ENCODE results near the gene TRAPPC14. TPM values are rescaled to one million over a fixed set of nuclear protein-coding genes. Genes with fewer than 3 reads are reported as not detected.

Gene TRAPPC14
- total and polyA plus RNA-seq, 2 of the 13 experiments (the other 11 are each of a cell fraction or from before 2014, with no cell fraction given), result 4.7 to 9.6 TPM

GRCh38 chr7:100122067-100122466, 36.5 kb downstream of the TRAPPC14 start (continued):
- no peak for TF ChIP-seq NR2F6 (IDR thresholded peaks at IDR 0.05)
- TF ChIP-seq NR2F6 (CRISPR knock-in tag; IDR thresholded peaks at IDR 0.05), result peak; percentile 49; the same call in 1 of the 2 replicates
- peak; percentile 54; the same call in 1 of the 2 replicates for TF ChIP-seq ARNT2 (CRISPR knock-in tag; IDR thresholded peaks at IDR 0.05; ENCODE audit: low read depth)
- peak; percentile 60 for TF ChIP-seq TBX2 (CRISPR knock-in tag; IDR thresholded peaks at IDR 0.05; ENCODE audit: borderline replicate concordance)
- no peak for TF ChIP-seq ZNF337 (CRISPR knock-in tag; IDR thresholded peaks at IDR 0.05; ENCODE audit: borderline replicate concordance, low read depth)
- no peak for TF ChIP-seq ZNF776 (CRISPR knock-in tag; IDR thresholded peaks at IDR 0.05)
- peak; percentile 83; the same call in 1 of the 2 replicates for TF ChIP-seq HBP1 (CRISPR knock-in tag; IDR thresholded peaks at IDR 0.05; ENCODE audit: low read depth)
- peak; percentile 30; the same call in 1 of the 2 replicates for TF ChIP-seq ZNF280B (CRISPR knock-in tag; IDR thresholded peaks at IDR 0.05; ENCODE audit: borderline replicate concordance)
- peak; percentile 79; the same call in 1 of the 2 replicates for TF ChIP-seq ZNF788 (CRISPR knock-in tag; IDR thresholded peaks at IDR 0.05; ENCODE audit: borderline replicate concordance)
- peak; percentile 57; the same call in 1 of the 2 replicates for TF ChIP-seq PHF21A (CRISPR knock-in tag; IDR thresholded peaks at IDR 0.05)
- TF ChIP-seq SAFB2 (CRISPR knock-in tag; IDR thresholded peaks at IDR 0.05; ENCODE audit: borderline replicate concordance, low read depth), result 0 out of 2 replicates have a peak, but pooled peaks have one; percentile 24
- TF ChIP-seq, protein P1, sequence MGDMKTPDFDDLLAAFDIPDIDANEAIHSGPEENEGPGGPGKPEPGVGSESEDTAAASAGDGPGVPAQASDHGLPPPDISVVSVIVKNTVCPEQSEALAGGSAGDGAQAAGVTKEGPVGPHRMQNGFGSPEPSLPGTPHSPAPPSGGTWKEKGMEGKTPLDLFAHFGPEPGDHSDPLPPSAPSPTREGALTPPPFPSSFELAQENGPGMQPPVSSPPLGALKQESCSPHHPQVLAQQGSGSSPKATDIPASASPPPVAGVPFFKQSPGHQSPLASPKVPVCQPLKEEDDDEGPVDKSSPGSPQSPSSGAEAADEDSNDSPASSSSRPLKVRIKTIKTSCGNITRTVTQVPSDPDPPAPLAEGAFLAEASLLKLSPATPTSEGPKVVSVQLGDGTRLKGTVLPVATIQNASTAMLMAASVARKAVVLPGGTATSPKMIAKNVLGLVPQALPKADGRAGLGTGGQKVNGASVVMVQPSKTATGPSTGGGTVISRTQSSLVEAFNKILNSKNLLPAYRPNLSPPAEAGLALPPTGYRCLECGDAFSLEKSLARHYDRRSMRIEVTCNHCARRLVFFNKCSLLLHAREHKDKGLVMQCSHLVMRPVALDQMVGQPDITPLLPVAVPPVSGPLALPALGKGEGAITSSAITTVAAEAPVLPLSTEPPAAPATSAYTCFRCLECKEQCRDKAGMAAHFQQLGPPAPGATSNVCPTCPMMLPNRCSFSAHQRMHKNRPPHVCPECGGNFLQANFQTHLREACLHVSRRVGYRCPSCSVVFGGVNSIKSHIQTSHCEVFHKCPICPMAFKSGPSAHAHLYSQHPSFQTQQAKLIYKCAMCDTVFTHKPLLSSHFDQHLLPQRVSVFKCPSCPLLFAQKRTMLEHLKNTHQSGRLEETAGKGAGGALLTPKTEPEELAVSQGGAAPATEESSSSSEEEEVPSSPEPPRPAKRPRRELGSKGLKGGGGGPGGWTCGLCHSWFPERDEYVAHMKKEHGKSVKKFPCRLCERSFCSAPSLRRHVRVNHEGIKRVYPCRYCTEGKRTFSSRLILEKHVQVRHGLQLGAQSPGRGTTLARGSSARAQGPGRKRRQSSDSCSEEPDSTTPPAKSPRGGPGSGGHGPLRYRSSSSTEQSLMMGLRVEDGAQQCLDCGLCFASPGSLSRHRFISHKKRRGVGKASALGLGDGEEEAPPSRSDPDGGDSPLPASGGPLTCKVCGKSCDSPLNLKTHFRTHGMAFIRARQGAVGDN (CRISPR knock-in tag; IDR thresholded peaks at IDR 0.05), result peak; percentile 88
- TF ChIP-seq ZNF580 (CRISPR knock-in tag; IDR thresholded peaks at IDR 0.05; ENCODE audit: borderline replicate concordance, low read depth), result peak; percentile 57
- TF ChIP-seq NFKBIZ (CRISPR knock-in tag; IDR thresholded peaks at IDR 0.05), result no peak
- TF ChIP-seq ZNF205 (CRISPR knock-in tag; IDR thresholded peaks at IDR 0.05), result peak; percentile 72; the same call in 1 of the 2 replicates
- TF ChIP-seq ZNF12 (CRISPR knock-in tag; IDR thresholded peaks at IDR 0.05), result 0 out of 2 replicates have a peak, but pooled peaks have one; percentile 25
- no peak for TF ChIP-seq IKZF1 (IDR thresholded peaks at IDR 0.05)
- peak in 1 of 2 experiments; percentile 69; a peak in 1 of 4 replicates for TF ChIP-seq KLF16 (CRISPR knock-in tag; IDR thresholded peaks at IDR 0.05)
- TF ChIP-seq ESRRA (CRISPR knock-in tag; IDR thresholded peaks at IDR 0.05; ENCODE audit: low read depth), result 0 out of 2 replicates have a peak, but pooled peaks have one; percentile 24
- TF ChIP-seq ZNF121 (CRISPR knock-in tag; IDR thresholded peaks at IDR 0.05), result no peak

Measured in HepG2 (cell line).